PFSK-1 (cell line): Measurements from ENCODE around the gene TNS3.

ENCODE experiments used
- FOXP2 ChIP-seq: optimal IDR thresholded peaks from 2 replicates; pipeline ENCODE3; 2011; ENCODE audit warnings: borderline replicate concordance, control low read depth, inconsistent platforms; ENCODE audit not compliant: insufficient read depth; ENCODE audit errors: extremely low read length, extremely low read depth
- POLR2AphosphoS5 ChIP-seq: IDR thresholded peaks from 2 replicates; pipeline ENCODE4 v1.6.1; 2012; ENCODE audit warnings: low read depth, mild to moderate bottlenecking, control low read depth, low read length, moderate library complexity
- REST ChIP-seq, 2 experiments: IDR thresholded peaks; 2 replicates each; pipeline versions ENCODE4 v1.6.1 to v1.8.0; 2011 to 2012; ENCODE audit warnings: low read depth in 2 of 2, low read length in 2 of 2, control low read depth in 1 of 2, inconsistent platforms in 1 of 2, mild to moderate bottlenecking in 1 of 2, moderate library complexity in 1 of 2; ENCODE audit not compliant: insufficient read depth in 1 of 2
- SIN3A ChIP-seq: IDR thresholded peaks from 2 replicates; pipeline ENCODE4 v1.6.1; 2012; ENCODE audit warnings: mild to moderate bottlenecking, low read length, moderate library complexity, borderline replicate concordance; ENCODE audit not compliant: insufficient read depth
- TAF1 ChIP-seq: IDR thresholded peaks from 2 replicates; pipeline ENCODE4 v1.6.1; 2012; ENCODE audit warnings: low read length, control low read depth, borderline replicate concordance; ENCODE audit not compliant: insufficient read depth

The TNS3 gene

GRCh38 chr7:47260270-47260669 is 321.6 kb downstream of the TNS3 start:
- TF ChIP-seq POLR2AphosphoS5 (no peak), TAF1 (no peak), SIN3A (no peak), FOXP2 (no peak)

- TF ChIP-seq REST (IDR thresholded peaks at IDR 0.05; ENCODE audit: insufficient read depth in 1 of 2, low read depth in 2 of 2, low read length in 2 of 2): no peak
- no peak for TF ChIP-seq TAF1
- no peak for TF ChIP-seq FOXP2
- TF ChIP-seq POLR2AphosphoS5: no peak
- TF ChIP-seq SIN3A: no peak
These were observed 322.2 kb downstream of the TNS3 start for GRCh38 chr7:47259682-47260081.

GRCh38 chr7:47258798-47259197 is 323.1 kb downstream of the TNS3 start:
- TF ChIP-seq FOXP2: no peak

- no peak for TF ChIP-seq TAF1
- TF ChIP-seq POLR2AphosphoS5: no peak
- no peak for TF ChIP-seq REST (IDR thresholded peaks at IDR 0.05; ENCODE audit: insufficient read depth in 1 of 2, low read depth in 2 of 2, low read length in 2 of 2)
- TF ChIP-seq SIN3A: no peak
- no peak for TF ChIP-seq FOXP2
These were observed 325.9 kb downstream of the TNS3 start for GRCh38 chr7:47256016-47256415.

GRCh38 chr7:47255441-47255840 is 326.5 kb downstream of the TNS3 start:
- TF ChIP-seq TAF1: no peak

GRCh38 chr7:47255007-47255406 is 326.9 kb downstream of the TNS3 start:
- no peak for TF ChIP-seq POLR2AphosphoS5
- TF ChIP-seq TAF1: no peak
- TF ChIP-seq SIN3A: no peak

- TF ChIP-seq REST (IDR thresholded peaks at IDR 0.05; ENCODE audit: insufficient read depth in 1 of 2, low read depth in 2 of 2, low read length in 2 of 2) (no peak), FOXP2 (peak; percentile 79)
These were observed 327.6 kb downstream of the TNS3 start for GRCh38 chr7:47254081-47254977.

- no peak for TF ChIP-seq SIN3A
- no peak; the same call in 1 of the 2 replicates for TF ChIP-seq POLR2AphosphoS5
- no peak for TF ChIP-seq REST (IDR thresholded peaks at IDR 0.05; ENCODE audit: insufficient read depth in 1 of 2, low read depth in 2 of 2, low read length in 2 of 2)
- no peak for TF ChIP-seq FOXP2
- no peak for TF ChIP-seq TAF1
These were observed 328.2 kb downstream of the TNS3 start for GRCh38 chr7:47253650-47254080.
